Nephron progenitor cell (in vitro differentiated cells): ENCODE results near the gene ASB13.

Experiments
- DNase-seq: peaks from one replicate; pipeline ENCODE4 v3.0.0; 2021
- H3K27ac Mint-ChIP-seq: 2 replicates; pipeline ENCODE4 v1.8.0; 2021; ENCODE audit warnings: mild to moderate bottlenecking, moderate library complexity, mixed read lengths
- H3K27me3 Mint-ChIP-seq: 2 replicates; pipeline ENCODE4 v1.8.0; 2021; ENCODE audit warnings: mild to moderate bottlenecking, low read depth, mixed read lengths; ENCODE audit not compliant: poor library complexity
- H3K36me3 Mint-ChIP-seq: 2 replicates; pipeline ENCODE4 v1.8.0; 2021; ENCODE audit warnings: low read depth, mixed read lengths
- H3K4me1 Mint-ChIP-seq: 2 replicates; pipeline ENCODE4 v1.8.0; 2021; ENCODE audit warnings: mixed read lengths
- H3K4me3 Mint-ChIP-seq: 2 replicates; pipeline ENCODE4 v1.8.0; 2021; ENCODE audit warnings: mild to moderate bottlenecking, moderate library complexity, mixed read lengths
- H3K9me3 Mint-ChIP-seq: 2 replicates; pipeline ENCODE4 v1.8.0; 2021; ENCODE audit warnings: mild to moderate bottlenecking, moderate library complexity, mixed read lengths
- CTCF ChIP-seq: fragments of 200-600 bp; sonication (generic); IDR thresholded peaks from 2 replicates; pipeline ENCODE4 v1.5.0; 2021; ENCODE audit warnings: antibody characterized with exemption

Gene ASB13

GRCh38 chr10:5633166-5633749 is 33.1 kb downstream of the ASB13 start:
- Mint-ChIP-seq H3K27me3 (peaks cover 5% of the 10 kb centered on the region), H3K4me1 (peaks cover 25% of the 10 kb centered on the region), H3K27ac (no peak overlapping the region), H3K36me3 (peaks cover 2% of the 10 kb centered on the region), H3K4me3 (no peak overlapping the region), H3K9me3 (no peaks in the 10 kb centered on the region)
- TF ChIP-seq CTCF: no peak
- DNase-seq: no peak

- peaks cover 5% of the 10 kb centered on the region for H3K27me3 Mint-ChIP-seq
- H3K4me1 Mint-ChIP-seq: peaks cover 31% of the 10 kb centered on the region
- H3K27ac Mint-ChIP-seq: no peak overlapping the region
- H3K4me3 Mint-ChIP-seq: no peak overlapping the region
- H3K36me3 Mint-ChIP-seq: no peaks in the 10 kb centered on the region
- no peaks in the 10 kb centered on the region for H3K9me3 Mint-ChIP-seq
- DNase-seq: no peak
- TF ChIP-seq CTCF: no peak
These were observed 33.9 kb downstream of the ASB13 start for GRCh38 chr10:5632446-5632845.

- no peak for DNase-seq
- no peak for TF ChIP-seq CTCF
- H3K9me3 Mint-ChIP-seq: no peaks in the 10 kb centered on the region
- no peak overlapping the region for H3K27ac Mint-ChIP-seq
- H3K4me1 Mint-ChIP-seq: peaks cover 31% of the 10 kb centered on the region
- peaks cover 5% of the 10 kb centered on the region for H3K27me3 Mint-ChIP-seq
- no peak overlapping the region for H3K4me3 Mint-ChIP-seq
- no peaks in the 10 kb centered on the region for H3K36me3 Mint-ChIP-seq
These were observed 34.5 kb downstream of the ASB13 start for GRCh38 chr10:5631936-5632335.

GRCh38 chr10:5630112-5630436 is 36.3 kb downstream of the ASB13 start:
- Mint-ChIP-seq H3K4me3 (no peak overlapping the region), H3K27ac (no peak overlapping the region), H3K9me3 (no peaks in the 10 kb centered on the region), H3K4me1 (peaks cover 31% of the 10 kb centered on the region), H3K27me3 (peaks cover 5% of the 10 kb centered on the region), H3K36me3 (no peaks in the 10 kb centered on the region)
- DNase-seq: no peak
- TF ChIP-seq CTCF: no peak

GRCh38 chr10:5629303-5630111 is 36.9 kb downstream of the ASB13 start:
- no peak overlapping the region for H3K27ac Mint-ChIP-seq
- peaks cover 33% of the 10 kb centered on the region for H3K4me1 Mint-ChIP-seq
- H3K4me3 Mint-ChIP-seq: no peak overlapping the region
- TF ChIP-seq CTCF: peak; percentile 84
- H3K27me3 Mint-ChIP-seq: peaks cover 5% of the 10 kb centered on the region
- no peaks in the 10 kb centered on the region for H3K9me3 Mint-ChIP-seq
- peak; percentile 85 for DNase-seq
- no peaks in the 10 kb centered on the region for H3K36me3 Mint-ChIP-seq
